ENCODE data around the gene SLC37A1.

- TF ChIP-seq POLR2AphosphoS5 (IDR thresholded peaks at IDR 0.05; ENCODE audit: low read depth, low read length) (no peak), TAF1 (IDR thresholded peaks at IDR 0.05; ENCODE audit: borderline replicate concordance, insufficient read depth, low read length) (no peak), REST (IDR thresholded peaks at IDR 0.05; ENCODE audit: insufficient read depth in 1 of 2, low read depth in 2 of 2, low read length in 2 of 2) (no peak)
Measured at GRCh38 chr21:42466700-42467099, 47.0 kb upstream of the SLC37A1 start.
